HG03045 (cell line): Measurements from ENCODE around the gene CLEC16A.

Source experiments
- ATAC-seq: cut with Tn5 transposase; IDR thresholded peaks from one replicate; pipeline ENCODE4 v1.9.1; 2021; ENCODE audit warnings: mild to moderate bottlenecking, moderate library complexity; ENCODE audit not compliant: unreplicated experiment

Gene CLEC16A

GRCh38 chr16:11056993-11057649 is 112.8 kb downstream of the CLEC16A start:
- ATAC-seq = no peak

- ATAC-seq = no peak
Measured at GRCh38 chr16:11057711-11058345, 113.5 kb downstream of the CLEC16A start.

- ATAC-seq = no peak
Measured at GRCh38 chr16:11058832-11059231, 114.5 kb downstream of the CLEC16A start.

DNA sequence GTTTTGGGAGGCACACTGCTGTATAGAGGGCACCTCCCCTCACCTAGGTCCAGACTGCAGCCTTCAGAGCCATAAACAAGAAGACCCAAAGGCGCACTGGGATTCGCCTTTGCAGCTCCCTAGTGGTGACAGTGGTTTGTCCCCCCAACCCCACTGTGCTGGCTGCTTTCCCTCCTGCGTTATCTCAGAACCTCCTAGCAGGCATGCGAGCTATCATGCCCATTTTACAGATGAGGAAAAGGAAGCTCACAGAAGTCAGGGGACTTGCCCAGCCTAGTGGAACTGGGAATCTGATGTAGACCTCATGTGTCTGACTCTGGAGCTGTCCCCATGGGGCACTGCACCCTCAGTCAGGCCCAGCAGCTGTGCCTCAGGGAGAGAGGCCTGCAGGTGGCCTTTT is 115.2 kb downstream of the CLEC16A start:
- ATAC-seq = no peak

DNA sequence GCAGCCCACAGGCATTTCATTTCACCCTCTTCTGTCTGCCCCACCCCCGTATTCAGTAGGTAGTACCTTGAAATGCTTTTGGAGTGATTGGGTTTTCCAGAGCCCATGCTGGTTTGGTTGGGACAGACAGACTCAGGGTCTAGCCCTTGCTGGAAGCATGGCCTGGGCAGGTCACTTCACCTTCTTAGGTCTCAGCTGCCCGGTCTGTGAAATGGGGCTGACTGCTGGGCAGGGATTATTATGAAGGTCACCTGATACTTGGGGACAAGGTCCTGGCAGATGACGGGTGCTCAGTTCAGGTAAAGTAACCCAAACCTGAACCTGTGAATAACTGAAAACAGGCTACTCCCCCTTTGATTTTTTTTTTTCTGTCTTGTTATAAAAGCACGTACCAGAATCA is 116.0 kb downstream of the CLEC16A start:
- ATAC-seq = no peak

- ATAC-seq = no peak
Measured at GRCh38 chr16:11060842-11061241, 116.5 kb downstream of the CLEC16A start.

GRCh38 chr16:11061629-11062270 is 117.4 kb downstream of the CLEC16A start:
- ATAC-seq = no peak

- ATAC-seq = no peak
Measured at GRCh38 chr16:11063448-11064201, 119.3 kb downstream of the CLEC16A start.

DNA sequence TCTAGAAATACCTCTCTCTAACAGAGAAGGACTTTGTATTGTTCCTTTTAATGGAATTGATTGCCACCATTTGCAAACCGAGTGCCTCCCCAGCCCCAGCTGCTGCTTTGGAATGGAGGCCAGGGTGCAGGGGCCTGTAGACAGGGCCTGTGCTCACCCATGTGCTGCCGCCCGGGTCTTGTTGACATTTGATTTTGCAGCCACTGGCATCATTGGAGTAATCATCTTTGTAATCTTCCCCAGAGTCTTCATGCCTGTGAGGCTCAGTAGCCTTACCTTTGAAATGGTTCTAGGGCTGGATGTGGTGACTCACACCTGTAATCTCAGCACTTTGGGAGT is 119.8 kb downstream of the CLEC16A start:
- no peak for ATAC-seq

DNA sequence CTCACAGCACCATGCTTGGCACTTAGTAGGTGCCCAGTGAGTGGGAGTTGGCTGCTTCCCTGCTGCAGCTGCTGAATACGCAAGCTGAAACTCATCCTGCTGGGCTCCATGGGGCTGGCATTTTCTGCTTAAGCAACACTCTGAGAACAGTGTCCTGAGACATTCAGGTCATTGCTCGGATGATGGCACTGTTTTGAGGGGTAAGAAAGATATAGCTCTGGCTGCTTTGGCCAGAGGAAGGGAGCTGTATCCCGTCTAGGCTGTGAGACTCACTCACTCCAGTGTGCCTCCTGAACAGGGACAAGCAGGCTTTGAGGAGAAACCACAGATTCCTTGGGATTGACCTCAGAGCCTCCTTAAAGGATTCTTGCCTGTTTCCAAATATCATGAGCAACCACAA is 120.5 kb downstream of the CLEC16A start:
- no peak for ATAC-seq

GRCh38 chr16:11066261-11066870 is 122.0 kb downstream of the CLEC16A start:
- ATAC-seq = no peak

DNA sequence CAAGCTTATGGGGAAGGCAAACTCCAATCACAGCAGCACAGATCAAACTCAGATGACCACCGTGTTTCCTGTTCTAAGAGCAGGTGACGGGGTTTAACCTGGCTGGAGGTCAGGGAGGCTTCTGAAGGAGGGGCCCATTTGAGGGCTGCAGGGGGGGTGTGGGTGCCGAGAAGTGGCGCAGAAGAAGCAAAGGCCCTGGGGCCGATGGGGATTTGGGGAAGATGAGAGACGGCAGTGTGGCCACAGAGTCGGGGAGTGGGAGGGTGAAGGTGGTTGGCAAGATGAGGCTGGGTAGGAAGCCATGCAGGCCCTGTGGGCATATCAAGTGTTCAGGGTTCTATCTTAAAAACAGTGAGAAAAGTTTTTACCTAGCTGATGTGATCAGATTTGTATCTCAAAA is 122.9 kb downstream of the CLEC16A start:
- no peak for ATAC-seq

DNA sequence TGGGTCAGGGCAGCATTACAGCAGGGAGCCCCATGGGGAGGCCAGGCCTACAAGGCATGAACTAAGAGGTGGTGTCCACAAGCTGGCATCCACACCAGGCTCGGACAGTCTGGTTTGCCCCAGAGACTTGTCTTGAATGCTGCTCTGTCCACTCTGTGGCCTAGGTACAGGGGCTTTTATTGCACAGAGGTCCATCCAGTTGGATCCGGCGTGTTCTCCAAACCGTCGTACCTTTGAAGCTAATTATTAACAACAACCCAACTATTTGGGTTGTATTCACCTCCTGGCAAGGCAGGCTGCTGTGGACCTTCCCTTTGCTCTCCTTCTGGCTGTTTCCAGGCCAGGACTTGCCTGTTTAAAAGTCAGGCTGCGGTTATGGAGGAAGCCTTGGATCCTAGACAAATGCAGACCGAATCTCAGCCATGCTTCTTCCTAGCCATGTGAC is 123.4 kb downstream of the CLEC16A start:
- no peak for ATAC-seq

GRCh38 chr16:11071829-11072228 is 127.5 kb downstream of the CLEC16A start:
- no peak for ATAC-seq

DNA sequence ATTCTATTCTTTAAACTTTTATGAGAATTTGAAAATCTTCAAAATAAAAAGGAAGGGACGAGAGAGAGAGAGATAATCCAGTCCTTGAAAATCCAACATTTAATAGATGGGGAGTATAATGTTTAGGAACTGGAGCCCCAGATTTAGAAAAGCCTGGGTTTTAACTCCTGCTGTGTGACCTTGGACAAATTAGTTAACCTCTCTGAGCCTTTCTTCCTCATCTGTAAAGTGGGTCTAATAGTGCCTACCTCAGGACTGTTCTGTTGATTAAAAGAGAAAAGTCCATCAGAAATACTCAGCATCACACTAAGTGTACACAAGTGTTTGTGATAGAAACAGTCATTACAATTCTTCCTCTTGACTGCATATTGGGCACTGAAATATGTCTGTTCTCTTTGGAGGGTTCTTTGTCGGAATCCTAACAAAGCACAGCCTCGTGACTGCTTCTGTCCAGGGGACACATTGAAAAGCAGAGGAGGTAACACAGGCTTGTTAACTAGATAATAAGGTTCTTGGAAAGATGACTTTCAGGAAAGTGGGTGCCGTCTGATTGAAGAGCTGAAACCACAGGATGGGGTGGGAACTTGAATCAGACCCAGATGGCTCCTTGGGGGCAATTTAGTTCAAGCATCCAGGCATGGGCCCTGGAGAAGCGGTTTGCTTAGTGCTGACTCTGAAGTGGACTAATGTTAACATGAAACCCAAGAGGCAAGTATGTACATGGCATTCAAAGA is 128.2 kb downstream of the CLEC16A start:
- no peak for ATAC-seq

- no peak for ATAC-seq
Measured at GRCh38 chr16:11073407-11073999, 129.1 kb downstream of the CLEC16A start.

GRCh38 chr16:11074131-11074530 is 129.8 kb downstream of the CLEC16A start:
- ATAC-seq = no peak

DNA sequence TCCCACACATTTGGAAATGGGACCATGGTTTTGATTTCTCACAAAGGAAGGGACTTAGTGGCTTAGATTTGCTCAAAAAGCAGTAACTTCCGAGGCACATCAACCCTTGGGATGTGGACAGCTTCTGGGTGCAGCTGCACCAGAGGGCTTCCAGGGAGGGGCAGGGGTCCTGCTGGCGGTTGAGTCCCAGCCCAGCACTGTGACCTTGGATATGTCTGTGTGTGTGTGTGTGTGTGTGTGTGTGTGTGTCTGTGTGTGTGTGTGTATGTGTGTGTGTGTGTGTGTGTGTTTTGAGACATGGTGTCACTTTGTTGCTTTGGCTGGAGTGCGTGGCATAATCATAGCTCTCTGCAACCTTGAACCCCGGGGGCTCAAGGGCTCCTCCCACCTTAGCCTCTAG is 130.8 kb downstream of the CLEC16A start:
- ATAC-seq = no peak

- ATAC-seq = peak; percentile 50
Measured at GRCh38 chr16:11076259-11077018, 132.1 kb downstream of the CLEC16A start.
